WTC11 (cell line): Measurements from ENCODE around the gene CERS5. TPM values are rescaled to one million over a fixed set of nuclear protein-coding genes. Genes with fewer than 3 reads are reported as not detected.

Experiments
- ATAC-seq: fragments of 200-7000 bp; cut with Tn5 transposase; 2 replicates; pipeline ENCODE4 v1.10.0; 2021; ENCODE audit warnings: mild to moderate bottlenecking, moderate library complexity
- CTCF ChIA-PET: fragments of 300-600 bp; sonication (Branson Sonifier 250); formaldehyde crosslinking; loops from one replicate; lab custom pipeline; 2021; ENCODE audit warnings: antibody characterized with exemption; lab: Charles Lee
- POLR2A ChIA-PET: fragments of 350-600 bp; sonication (Branson Sonifier 250); formaldehyde crosslinking; loops from one replicate; lab custom pipeline; 2021; ENCODE audit warnings: antibody characterized with exemption; lab: Charles Lee
- DNase-seq: peaks from one replicate; pipeline ENCODE4 v3.0.0; 2021; ENCODE audit warnings: low spot score
- H3K27ac Mint-ChIP-seq: 2 replicates; pipeline ENCODE4 v1.8.0; 2021; ENCODE audit warnings: mixed read lengths
- H3K27me3 Mint-ChIP-seq: 2 replicates; pipeline ENCODE4 v1.8.0; 2021; ENCODE audit warnings: low read depth, mild to moderate bottlenecking, moderate library complexity, mixed read lengths
- H3K36me3 Mint-ChIP-seq: 2 replicates; pipeline ENCODE4 v1.8.0; 2021; ENCODE audit warnings: mixed read lengths
- H3K4me1 Mint-ChIP-seq: 2 replicates; pipeline ENCODE4 v1.8.0; 2022; ENCODE audit warnings: mixed read lengths
- H3K4me3 Mint-ChIP-seq: 2 replicates; pipeline ENCODE4 v1.8.0; 2021; ENCODE audit warnings: mild to moderate bottlenecking, moderate library complexity, mixed read lengths
- H3K9me3 Mint-ChIP-seq: 2 replicates; pipeline ENCODE4 v1.8.0; 2021; ENCODE audit warnings: mixed read lengths
- ATF3 ChIP-seq: sonication (generic); formaldehyde crosslinking; conservative IDR thresholded peaks from 2 replicates; pipeline ENCODE4 v1.8.1; 2022; ENCODE audit warnings: mild to moderate bottlenecking, missing genetic modification reagents
- CDX4 ChIP-seq: fragments of 250-450 bp; sonication (Bioruptor Pico); IDR thresholded peaks from 2 replicates; pipeline ENCODE4 v1.9.0; 2021; ENCODE audit warnings: moderate library complexity, mild to moderate bottlenecking, inconsistent platforms, borderline replicate concordance
- CREB1 ChIP-seq: sonication (generic); formaldehyde crosslinking; IDR thresholded peaks from 2 replicates; pipeline ENCODE4 v1.8.0; 2023; ENCODE audit warnings: mild to moderate bottlenecking, missing genetic modification reagents
- CREM ChIP-seq: sonication (generic); formaldehyde crosslinking; IDR thresholded peaks from 2 replicates; pipeline ENCODE4 v1.8.1; 2022; ENCODE audit warnings: mild to moderate bottlenecking, missing genetic modification reagents, moderate library complexity
- E2F5 ChIP-seq: sonication (generic); formaldehyde crosslinking; IDR thresholded peaks from 2 replicates; pipeline ENCODE4 v1.8.1; 2022; ENCODE audit warnings: mild to moderate bottlenecking, moderate library complexity, missing genetic modification reagents
- FOXP1 ChIP-seq: sonication (generic); formaldehyde crosslinking; IDR thresholded peaks from 2 replicates; pipeline ENCODE4 v1.8.0; 2022; ENCODE audit warnings: missing genetic modification reagents, mild to moderate bottlenecking, moderate library complexity, borderline replicate concordance
- FOXP4 ChIP-seq: sonication (generic); formaldehyde crosslinking; IDR thresholded peaks from 2 replicates; pipeline ENCODE4 v1.8.0; 2022; ENCODE audit warnings: mild to moderate bottlenecking, missing genetic modification reagents
- GABPB1 ChIP-seq: sonication (generic); formaldehyde crosslinking; IDR thresholded peaks from 2 replicates; pipeline ENCODE4 v1.8.1; 2023; ENCODE audit warnings: mild to moderate bottlenecking, missing genetic modification reagents
- GTF2I ChIP-seq: fragments of 250-450 bp; sonication (Bioruptor Pico); conservative IDR thresholded peaks from 2 replicates; pipeline ENCODE4 v1.4.0; 2021; ENCODE audit warnings: mild to moderate bottlenecking
- JUN ChIP-seq: sonication (generic); formaldehyde crosslinking; IDR thresholded peaks from 2 replicates; pipeline ENCODE4 v1.8.0; 2023; ENCODE audit warnings: mild to moderate bottlenecking, missing genetic modification reagents
- KAT7 ChIP-seq: sonication (generic); formaldehyde crosslinking; IDR thresholded peaks from 2 replicates; pipeline ENCODE4 v1.8.1; 2023; ENCODE audit warnings: missing genetic modification reagents, mild to moderate bottlenecking, borderline replicate concordance
- MAX ChIP-seq: sonication (generic); formaldehyde crosslinking; IDR thresholded peaks from 2 replicates; pipeline ENCODE4 v1.8.0; 2022; ENCODE audit warnings: mild to moderate bottlenecking, missing genetic modification reagents
- NFATC4 ChIP-seq: fragments of 250-450 bp; sonication (Bioruptor Pico); IDR thresholded peaks from 2 replicates; pipeline ENCODE4 v1.9.0; 2021; ENCODE audit warnings: mild to moderate bottlenecking
- PREB ChIP-seq: sonication (generic); formaldehyde crosslinking; IDR thresholded peaks from 2 replicates; pipeline ENCODE4 v1.8.1; 2022; ENCODE audit warnings: mild to moderate bottlenecking, missing genetic modification reagents, moderate library complexity, borderline replicate concordance
- TEAD4 ChIP-seq: sonication (generic); formaldehyde crosslinking; IDR thresholded peaks from 2 replicates; pipeline ENCODE4 v1.8.0; 2022; ENCODE audit warnings: mild to moderate bottlenecking, missing genetic modification reagents
- ZNF121 ChIP-seq: sonication (generic); formaldehyde crosslinking; IDR thresholded peaks from 2 replicates; pipeline ENCODE4 v1.8.0; 2023; ENCODE audit warnings: missing genetic modification reagents
- ZNF263 ChIP-seq: sonication (generic); formaldehyde crosslinking; IDR thresholded peaks from 2 replicates; pipeline ENCODE4 v1.8.1; 2022; ENCODE audit warnings: low read depth, mild to moderate bottlenecking, moderate library complexity, missing genetic modification reagents
- ZNF396 ChIP-seq: fragments of 250-450 bp; sonication (Bioruptor Pico); IDR thresholded peaks from 2 replicates; pipeline ENCODE4 v1.8.0; 2021; ENCODE audit warnings: mild to moderate bottlenecking, moderate library complexity, borderline replicate concordance
- ZNF512 ChIP-seq: sonication (generic); formaldehyde crosslinking; IDR thresholded peaks from 2 replicates; pipeline ENCODE4 v1.8.1; 2022; ENCODE audit warnings: missing genetic modification reagents, borderline replicate concordance
- total RNA-seq: library from RNA; stranded (reverse); gene quantifications from 3 replicates; pipeline ENCODE4 v1.2.3, GENCODE V29; 2021

CERS5 gene
- total RNA-seq, 1 experiment from 2014 or later = 55.8 TPM

- ChIA-PET CTCF (interaction anchor here (1.1 to 1.2 kb wide), 2 partner anchors 22 to 34 kb away, joined by 4 to 6 read pairs; partner anchors contain the start of genes CERS5 and COX14), POLR2A (no interaction called here)
- no peak overlapping the region for H3K4me3 Mint-ChIP-seq
- no peak overlapping the region for H3K27ac Mint-ChIP-seq
- peaks cover 18% of the 10 kb centered on the region for H3K36me3 Mint-ChIP-seq
- H3K27me3 Mint-ChIP-seq = no peaks in the 10 kb centered on the region
- no peak for ATAC-seq
- no peak for DNase-seq
- TF ChIP-seq TEAD4 (CRISPR knock-in tag) (no peak), FOXP4 (no peak), ZNF396 (no peak), ZNF512 (CRISPR knock-in tag) (no peak), NFATC4 (no peak), GTF2I (CRISPR knock-in tag) (no peak), PREB (CRISPR knock-in tag) (no peak), MAX (no peak), E2F5 (CRISPR knock-in tag) (no peak), JUN (CRISPR knock-in tag) (no peak), ATF3 (CRISPR knock-in tag) (no peak)
- H3K4me1 Mint-ChIP-seq = no peaks in the 10 kb centered on the region
- H3K9me3 Mint-ChIP-seq = no peaks in the 10 kb centered on the region
Measured at GRCh38 chr12:50145439-50145838, 21.7 kb downstream of the CERS5 start.

GRCh38 chr12:50142993-50143392 is 24.2 kb downstream of the CERS5 start:
- ATAC-seq (no peak), DNase-seq (no peak)
- no peaks in the 10 kb centered on the region for H3K9me3 Mint-ChIP-seq
- POLR2A ChIA-PET = no interaction called here
- CTCF ChIA-PET = no interaction called here
- peaks cover 27% of the 10 kb centered on the region for H3K36me3 Mint-ChIP-seq
- H3K27me3 Mint-ChIP-seq = no peaks in the 10 kb centered on the region
- no peaks in the 10 kb centered on the region for H3K4me1 Mint-ChIP-seq
- TF ChIP-seq FOXP1 = no peak
- no peak for TF ChIP-seq ZNF121 (CRISPR knock-in tag)
- TF ChIP-seq CDX4 = no peak
- TF ChIP-seq ZNF263 (CRISPR knock-in tag) = no peak
- no peak for TF ChIP-seq KAT7 (CRISPR knock-in tag)
- no peak for TF ChIP-seq CREB1
- TF ChIP-seq GABPB1 (CRISPR knock-in tag) = no peak
- TF ChIP-seq PREB (CRISPR knock-in tag) = no peak
- no peak for TF ChIP-seq CREM (CRISPR knock-in tag)
- no peak for TF ChIP-seq ZNF396
- H3K27ac Mint-ChIP-seq = no peak overlapping the region
- H3K4me3 Mint-ChIP-seq = no peak overlapping the region
